ENCODE data around the gene TSC22D2.

Gene TSC22D2

GRCh38 chr3:150408221-150409124 is at the start of gene TSC22D2:
Gene TSC22D2, plus strand, starts transcription at chr3:150408298. Its CDS starts 1,053 bp downstream, at chr3:150409351.
- peak; percentile 92 for DNase-seq

DNA sequence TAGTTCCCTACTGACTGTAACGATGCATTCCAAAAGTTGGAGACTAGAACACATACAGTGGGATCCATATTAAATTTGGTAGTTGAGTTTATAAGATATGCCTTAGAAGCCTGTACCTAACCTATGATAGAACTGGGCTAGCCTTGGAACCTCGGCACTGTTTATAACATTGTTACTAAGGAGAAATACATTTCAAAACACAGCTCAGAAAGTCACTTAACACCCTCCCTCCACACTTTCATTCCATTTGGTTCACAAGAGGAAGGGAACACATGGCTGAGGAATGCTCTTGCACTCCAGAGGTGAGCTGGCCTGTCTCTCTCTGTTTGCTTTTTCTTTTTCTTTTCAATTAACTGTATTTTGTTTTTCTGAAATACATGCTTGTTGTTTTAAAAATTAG is 48.7 kb upstream of the TSC22D2 start:
- DNase-seq = no peak

DNA sequence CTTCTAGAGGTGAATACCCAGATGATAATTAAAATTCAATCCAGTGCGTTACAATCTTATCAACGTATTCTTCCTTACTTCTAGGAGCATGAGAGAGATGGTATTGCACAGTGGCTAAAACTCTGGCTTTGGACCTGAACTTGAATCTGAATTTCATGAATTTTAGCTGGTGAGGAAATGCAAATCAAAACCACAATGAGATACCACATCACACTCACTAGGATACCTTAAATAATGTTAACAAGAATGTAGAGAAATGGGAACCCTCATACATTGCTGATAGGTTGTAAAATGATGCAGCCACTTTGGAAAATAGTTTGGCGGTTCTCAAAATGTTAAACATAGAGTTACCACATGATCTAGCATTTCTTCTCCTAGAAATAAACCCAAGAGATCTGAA is 47.1 kb upstream of the TSC22D2 start:
- no peak for DNase-seq

DNA sequence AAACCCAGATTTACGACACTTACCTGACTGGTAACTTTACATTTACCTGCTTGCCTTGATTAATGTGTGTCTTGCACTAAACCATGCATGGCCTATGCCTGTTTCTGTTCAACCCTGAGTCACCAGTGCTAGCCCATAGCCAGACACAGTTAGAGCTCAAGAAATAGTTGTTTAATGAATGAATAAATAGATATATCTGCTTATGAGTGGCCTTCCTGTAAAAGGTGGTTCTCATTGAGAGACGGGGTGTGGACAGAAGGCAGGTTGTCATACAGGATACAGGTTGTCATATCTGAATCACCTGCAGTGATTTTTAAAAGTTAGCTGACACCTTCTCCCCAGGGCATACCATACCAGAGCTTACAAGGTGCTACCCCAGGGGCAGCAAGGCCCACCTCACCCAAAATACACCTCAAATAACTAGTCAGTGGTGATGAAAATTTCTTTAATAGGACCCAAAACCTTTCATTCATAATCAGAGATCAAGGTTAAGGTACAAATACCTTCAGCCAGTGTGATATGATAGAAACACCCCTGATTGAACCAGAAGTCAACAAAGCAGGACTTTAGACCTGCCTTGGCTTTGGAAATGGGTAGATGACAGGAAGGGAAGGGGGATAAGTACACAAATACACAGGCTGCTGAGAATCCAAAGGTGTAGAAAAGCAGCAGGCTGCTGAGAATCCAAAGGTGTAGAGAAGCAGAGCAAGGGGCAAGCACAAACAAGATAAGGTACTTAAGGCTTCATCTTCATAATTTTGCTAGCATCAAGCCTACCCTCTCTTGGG is 45.4 kb upstream of the TSC22D2 start:
- DNase-seq = no peak

DNA sequence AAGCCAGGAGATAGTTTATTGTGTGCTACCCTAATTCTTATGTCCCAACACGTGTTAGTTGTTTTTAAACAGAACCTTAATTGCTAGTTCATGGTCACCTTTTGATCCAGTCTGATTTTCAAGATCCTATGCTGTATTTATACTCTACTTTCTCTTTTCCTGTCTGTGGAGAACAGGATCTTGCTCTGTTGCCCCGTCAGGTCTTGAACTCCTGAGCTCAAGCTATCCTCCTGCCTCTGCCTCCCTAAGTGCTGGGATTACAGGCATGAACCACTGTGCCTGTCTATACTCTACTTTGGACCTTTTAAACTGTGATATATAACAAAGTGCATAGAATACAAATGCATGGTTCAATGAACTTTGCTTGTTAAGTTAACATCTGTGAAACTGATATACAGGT is 44.7 kb upstream of the TSC22D2 start:
- DNase-seq = no peak

GRCh38 chr3:150365132-150365604 is 42.9 kb upstream of the TSC22D2 start:
- DNase-seq = no peak

DNA sequence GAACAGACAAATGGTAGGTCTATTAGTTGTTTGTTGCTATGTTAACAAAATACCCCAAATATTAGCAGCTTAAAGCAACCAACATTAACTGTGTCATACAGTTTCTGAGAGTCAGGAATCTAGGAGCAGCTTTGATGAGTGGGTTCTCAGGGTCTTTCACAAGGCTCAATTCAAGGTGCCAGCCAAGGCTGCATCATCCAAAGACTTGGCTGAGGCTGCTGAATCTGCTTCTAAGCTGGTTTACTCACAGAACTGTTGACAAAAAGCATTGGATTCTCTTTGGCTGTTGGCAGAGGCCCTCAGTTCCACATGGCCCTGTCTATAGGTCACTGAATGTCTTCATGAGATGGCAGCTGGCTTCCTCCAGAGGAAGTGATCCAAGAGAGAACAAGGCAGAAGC is 40.3 kb upstream of the TSC22D2 start:
- DNase-seq = no peak

GRCh38 chr3:150370122-150370602 is 37.9 kb upstream of the TSC22D2 start:
- DNase-seq = no peak

- no peak for DNase-seq
These were observed 37.1 kb upstream of the TSC22D2 start for GRCh38 chr3:150370999-150371398.

GRCh38 chr3:150371741-150372254 is 36.3 kb upstream of the TSC22D2 start:
- DNase-seq = no peak

- DNase-seq = no peak
These were observed 35.8 kb upstream of the TSC22D2 start for GRCh38 chr3:150372320-150372719.

GRCh38 chr3:150372722-150373121 is 35.4 kb upstream of the TSC22D2 start:
- no peak for DNase-seq

- DNase-seq = no peak
These were observed 34.7 kb upstream of the TSC22D2 start for GRCh38 chr3:150373234-150373875.

GRCh38 chr3:150374975-150375374 is 33.1 kb upstream of the TSC22D2 start:
- DNase-seq = no peak

DNA sequence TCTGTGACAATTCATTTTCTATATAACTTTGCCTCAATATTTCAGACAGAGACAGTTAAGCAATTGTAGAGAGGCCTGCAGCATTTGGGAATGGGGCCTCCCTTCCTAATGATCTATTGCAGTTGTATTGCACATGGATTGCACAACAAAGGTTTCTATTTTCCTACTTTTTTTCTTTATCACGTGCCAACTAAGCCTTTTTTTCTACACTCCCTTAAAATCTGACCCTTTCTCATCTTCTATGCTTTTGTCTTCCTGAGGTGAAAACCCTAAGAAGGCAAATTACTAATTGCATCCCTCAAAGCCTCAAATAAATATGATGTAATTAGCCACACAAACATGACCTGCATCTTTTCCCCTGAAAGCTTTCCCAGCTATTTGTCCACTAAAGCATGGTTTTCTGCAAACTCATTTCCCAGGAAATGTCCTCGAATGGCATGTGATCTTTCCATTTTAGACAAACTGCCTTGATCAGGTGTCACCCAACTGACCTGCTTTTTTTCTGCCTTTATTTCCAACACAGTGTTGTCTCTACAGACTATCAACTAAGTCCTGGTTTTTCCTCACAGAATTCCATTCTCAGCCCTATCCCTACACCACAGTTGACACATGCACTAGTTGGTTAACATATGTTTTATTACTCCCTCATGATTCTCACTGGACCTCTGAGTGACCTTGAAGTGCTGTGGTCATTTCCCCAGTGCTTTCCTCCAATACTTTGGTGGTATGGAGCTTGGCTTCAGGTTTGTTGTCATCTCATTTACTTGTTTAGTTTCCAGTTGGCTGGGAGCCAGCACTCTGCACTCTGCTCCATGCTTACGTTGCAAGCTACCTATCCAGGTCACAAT is 31.9 kb upstream of the TSC22D2 start:
- DNase-seq = no peak

DNA sequence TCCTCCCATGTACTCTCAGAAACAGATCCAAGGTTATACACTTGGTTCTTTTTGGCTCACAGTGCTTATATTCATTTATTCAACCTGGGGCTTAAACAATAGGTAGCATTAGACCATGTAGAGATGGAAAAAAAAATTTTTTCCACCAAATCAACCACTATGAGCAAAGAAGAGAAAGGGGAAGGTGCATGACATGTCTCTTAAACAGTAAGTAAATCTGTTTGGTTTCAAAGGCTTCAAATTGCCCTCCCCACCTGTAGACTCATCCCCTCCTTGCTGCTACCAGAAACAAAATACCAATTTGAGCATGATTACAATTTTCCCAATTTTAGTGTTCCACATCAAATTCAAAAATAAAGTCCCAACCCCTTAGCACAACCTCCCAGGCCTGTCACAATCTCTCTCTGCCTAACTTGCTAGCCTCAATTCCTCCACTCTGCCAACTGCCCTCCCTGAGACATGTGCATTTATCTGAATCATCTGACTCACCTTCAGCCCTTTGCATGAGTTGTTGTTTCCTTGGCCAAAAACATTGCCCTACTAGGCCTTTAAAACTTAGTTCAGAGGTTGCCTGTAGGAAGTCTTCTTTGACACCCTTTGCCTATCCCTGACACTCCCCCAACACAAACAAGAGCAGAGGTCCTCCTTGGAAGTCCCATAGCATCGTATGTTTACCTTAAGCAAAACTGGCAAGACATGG is 30.3 kb upstream of the TSC22D2 start:
- no peak for DNase-seq

GRCh38 chr3:150378301-150378748 is 29.8 kb upstream of the TSC22D2 start:
- no peak for DNase-seq

GRCh38 chr3:150379469-150379868 is 28.6 kb upstream of the TSC22D2 start:
- DNase-seq = no peak

DNA sequence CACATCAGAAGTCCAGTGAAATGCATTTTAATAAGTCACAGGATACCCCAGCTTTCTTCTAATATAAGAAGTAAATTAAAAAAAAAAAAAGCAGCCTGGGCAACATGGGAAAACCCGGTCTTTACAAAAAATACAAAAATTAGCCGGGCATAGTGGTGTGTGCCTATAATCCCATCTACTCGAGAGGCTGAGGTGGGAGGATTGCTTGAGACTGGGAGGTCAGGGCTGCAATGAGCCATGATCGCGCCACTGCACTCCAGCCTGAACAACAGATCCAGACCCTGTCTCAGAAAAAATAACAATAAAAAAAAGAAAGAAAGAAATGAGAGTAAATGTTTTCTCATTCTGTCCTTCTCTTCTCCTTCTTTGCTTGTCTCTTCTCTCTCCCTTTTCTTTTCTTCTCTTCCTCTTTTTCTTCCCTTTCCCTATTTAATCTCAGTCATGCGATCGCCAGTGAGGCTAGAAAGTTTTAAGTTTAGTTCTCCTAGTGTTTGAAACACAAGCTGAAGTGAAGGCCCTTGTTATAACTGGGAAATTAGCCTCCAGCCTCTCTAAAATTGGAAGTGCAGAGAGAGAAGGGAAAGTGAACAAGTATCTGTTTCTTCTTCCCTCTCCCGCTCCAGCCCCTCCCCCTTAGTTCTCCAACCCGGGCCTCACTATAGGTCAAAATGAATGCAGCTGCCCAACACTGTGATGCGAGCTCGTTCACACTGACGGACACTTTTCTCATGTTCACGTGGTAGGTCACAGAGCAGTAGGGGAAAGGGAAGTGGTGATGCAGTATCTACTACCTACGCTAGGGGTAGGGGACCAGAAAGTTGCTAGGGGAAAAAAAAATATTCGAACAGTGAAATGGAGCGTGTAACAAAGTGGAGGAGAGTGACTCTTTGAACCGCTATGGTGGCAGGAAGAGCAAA is 23.5 kb upstream of the TSC22D2 start:
- DNase-seq = no peak

Data from NCI-H1092 (cell line).